ENCODE data around the gene GTF2I.
"Not testable (repeated sequence)": the region's sequence is repeated elsewhere in the genome, so short reads cannot be mapped to it uniquely, and the experiment has no call there.

GTF2I gene

DNA sequence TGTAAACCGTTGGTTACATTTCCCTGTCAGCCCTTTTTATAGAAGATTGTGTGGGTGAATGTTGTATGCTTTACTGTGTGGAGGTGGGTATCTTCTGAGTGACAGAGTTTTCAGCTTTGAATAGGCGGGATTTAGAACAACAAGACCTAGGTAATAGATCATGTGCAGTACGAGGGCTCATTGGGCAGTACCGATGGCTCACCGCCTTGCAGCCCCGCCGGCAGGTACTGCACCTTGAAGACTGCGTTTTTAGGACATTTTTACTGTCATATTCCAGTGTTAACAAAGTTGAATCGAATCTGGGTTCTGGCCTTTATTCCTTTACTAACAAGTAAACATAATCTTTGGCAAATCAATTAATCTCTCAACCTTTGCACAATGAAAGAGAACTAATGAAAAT, 60.4 kb downstream of the GTF2I start:
- DNase-seq (ENCODE audit: low read depth) = no peak

DNA sequence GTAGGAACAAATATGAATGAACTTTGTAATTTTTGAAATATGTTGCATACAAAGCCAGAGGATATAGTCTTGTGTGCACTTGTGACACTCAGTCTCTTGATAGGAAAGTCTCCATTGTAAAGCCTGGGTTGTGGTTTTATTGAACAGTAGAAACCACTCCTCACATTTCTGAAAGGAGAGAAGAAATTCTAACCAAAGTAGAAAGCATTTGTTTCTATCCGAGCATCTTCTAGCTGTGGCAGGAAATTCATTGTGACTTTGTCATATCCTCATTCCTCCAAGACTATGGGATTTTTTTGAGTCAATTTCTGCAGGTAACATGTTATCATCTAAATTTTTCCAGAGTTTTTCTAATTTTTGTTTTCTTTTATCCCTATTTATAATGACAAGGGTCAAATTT, 60.8 kb downstream of the GTF2I start:
- DNase-seq (ENCODE audit: low read depth) = no peak

GRCh38 chr7:74722153-74722552, 64.6 kb downstream of the GTF2I start:
- DNase-seq (ENCODE audit: low read depth) = no peak

- DNase-seq (ENCODE audit: low read depth) = no peak
Measured at GRCh38 chr7:74725840-74726239, 68.3 kb downstream of the GTF2I start.

DNA sequence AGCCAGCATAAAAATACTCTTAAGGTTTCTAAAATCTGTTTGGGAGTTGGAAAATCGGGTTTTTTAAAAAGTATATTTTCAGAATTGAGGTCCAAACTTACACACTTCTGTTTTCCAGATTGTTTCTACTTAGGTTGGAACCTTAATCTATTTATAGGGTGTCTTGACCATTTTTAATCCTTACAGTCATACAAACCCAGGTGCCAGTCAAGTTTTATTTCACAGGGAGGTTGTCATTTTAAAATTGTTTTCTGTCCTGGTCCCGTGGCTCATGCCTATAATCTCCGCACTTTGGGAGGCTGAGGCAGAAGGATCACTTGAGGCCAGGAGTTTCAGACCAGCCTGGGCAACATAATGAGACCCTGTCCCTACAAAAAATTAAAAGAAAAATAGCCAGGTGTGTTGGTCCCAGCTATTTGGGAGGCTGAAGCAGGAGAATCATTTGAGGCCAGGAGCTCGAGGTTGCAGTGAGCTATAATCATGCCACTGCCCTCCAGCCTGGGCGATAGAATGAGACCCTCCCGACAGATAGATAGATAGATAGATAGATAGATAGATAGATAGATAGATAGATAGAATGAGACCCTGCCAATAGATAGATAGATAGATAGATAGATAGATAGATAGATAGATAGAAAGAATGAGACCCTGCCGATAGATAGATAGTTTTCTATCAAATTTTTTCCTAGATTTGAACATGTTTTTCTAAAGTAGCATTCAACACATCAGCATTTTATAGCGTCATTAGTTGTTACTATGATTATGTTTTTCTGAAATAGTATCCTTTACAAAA, 69.0 kb downstream of the GTF2I start:
- no peak for DNase-seq (ENCODE audit: low read depth)

- not testable (repeated sequence) for DNase-seq (ENCODE audit: low read depth)
Measured at GRCh38 chr7:74728686-74729085, 71.2 kb downstream of the GTF2I start.

DNA sequence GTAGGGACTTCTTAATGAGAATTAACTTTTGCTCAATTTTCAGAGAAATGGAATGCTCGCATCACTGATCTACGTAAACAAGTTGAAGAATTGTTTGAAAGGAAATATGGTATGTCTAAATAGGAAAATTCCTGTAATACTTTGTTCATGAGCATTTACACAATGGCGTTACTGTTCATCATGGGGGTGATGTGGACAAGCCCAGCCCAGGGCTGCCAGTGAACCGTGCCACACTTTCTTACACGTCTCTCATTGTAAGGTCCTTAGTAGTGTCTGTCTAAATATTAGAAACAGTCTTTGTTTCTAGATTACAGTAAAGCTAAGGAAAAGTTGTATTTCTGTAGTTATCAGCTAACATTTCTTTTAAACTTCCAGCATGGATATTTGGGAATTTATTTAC, 72.7 kb downstream of the GTF2I start:
- not testable (repeated sequence) for DNase-seq (ENCODE audit: low read depth)

GRCh38 chr7:74739974-74740703, 82.6 kb downstream of the GTF2I start:
- not testable (repeated sequence) for DNase-seq (ENCODE audit: low read depth)

- not testable (repeated sequence) for DNase-seq (ENCODE audit: low read depth)
Measured at GRCh38 chr7:74743936-74744557, 86.5 kb downstream of the GTF2I start.

DNA sequence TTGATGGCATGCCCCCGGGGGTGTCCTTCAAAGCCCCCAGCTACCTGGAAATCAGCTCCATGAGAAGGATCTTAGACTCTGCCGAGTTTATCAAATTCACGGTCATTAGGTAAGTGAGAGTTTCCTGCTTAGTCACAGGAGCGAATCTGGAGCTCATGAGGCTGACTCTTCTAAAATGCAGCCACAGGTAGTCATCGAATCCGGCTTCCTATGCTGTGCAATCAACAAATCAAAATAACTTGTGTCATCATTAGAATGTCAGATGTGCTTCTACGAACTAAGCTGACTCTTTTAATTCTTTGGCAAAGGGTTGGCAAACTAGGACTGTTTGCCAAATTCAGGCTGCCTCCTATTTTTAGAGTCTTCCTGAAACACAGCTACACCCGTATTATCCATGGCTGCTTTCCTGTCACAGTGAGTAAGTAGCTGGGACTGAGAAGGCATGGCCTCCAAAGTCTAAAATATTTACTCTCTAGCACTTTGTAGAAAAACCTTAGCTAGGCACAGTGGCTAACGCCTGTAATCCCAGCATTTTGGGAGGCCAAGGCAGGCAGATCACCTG, 96.5 kb downstream of the GTF2I start:
- not testable (repeated sequence) for DNase-seq (ENCODE audit: low read depth)

DNA sequence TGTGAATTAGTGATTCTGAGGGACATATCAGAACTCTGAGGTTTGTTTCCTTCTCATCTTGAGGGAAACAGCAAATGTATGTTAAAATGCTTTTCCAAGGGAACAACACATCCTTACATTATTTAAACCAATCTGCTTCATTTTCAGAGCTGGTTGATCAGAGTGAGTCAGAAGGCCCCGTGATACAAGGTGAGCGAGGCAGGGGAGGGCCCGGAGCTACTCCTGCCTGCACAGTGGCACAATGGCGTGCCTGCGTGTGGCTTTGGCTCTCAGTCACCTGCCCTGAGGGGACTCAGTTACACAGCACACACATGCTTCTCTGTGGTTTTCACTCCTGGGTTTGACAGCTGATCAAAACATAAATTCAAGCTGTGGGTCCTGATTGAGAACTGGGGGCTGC, 99.2 kb downstream of the GTF2I start:
- not testable (repeated sequence) for DNase-seq (ENCODE audit: low read depth)

DNA sequence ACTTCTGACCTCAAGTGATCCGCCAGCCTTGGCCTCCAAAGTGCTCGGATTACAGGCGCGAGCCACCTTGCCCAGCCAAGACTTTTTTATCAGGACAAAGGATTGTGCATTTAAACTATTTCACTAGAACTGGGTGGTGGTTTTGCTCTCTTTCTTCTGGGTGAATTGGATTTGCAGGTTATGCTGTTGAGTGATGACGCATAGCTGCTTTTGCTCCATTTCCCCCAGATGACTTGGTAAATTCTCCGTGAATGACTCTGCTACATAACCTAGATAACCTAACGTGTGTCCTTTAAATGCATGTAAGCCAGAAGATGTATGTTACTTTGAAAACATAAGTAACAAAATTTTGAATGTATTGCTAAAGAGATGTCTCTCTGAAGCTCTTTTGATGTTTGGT, 100.8 kb downstream of the GTF2I start:
- DNase-seq (ENCODE audit: low read depth) = not testable (repeated sequence)

DNA sequence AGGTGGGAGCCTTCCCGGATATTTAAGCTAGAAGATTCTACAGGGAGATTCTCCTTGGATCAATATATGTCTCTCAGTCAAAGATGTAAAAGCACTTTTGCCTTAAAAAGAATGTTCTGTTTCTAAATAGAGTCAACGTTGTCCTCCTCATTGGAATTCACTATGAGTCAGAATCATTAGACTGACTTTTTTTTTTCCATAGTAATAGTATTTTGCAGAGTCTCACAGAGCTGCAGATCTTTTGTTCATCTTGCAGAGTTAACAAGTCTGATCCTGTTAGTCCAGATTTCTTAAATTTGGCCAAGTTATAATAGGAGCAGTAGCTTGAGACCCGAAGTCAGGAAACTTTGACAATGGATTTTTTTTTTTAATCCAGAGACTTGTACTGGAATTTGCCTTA, 101.5 kb downstream of the GTF2I start:
- DNase-seq (ENCODE audit: low read depth) = not testable (repeated sequence)

GRCh38 chr7:74765205-74765918, 107.8 kb downstream of the GTF2I start:
- DNase-seq (ENCODE audit: low read depth) = not testable (repeated sequence)

GRCh38 chr7:74766509-74766908, 109.0 kb downstream of the GTF2I start:
- not testable (repeated sequence) for DNase-seq (ENCODE audit: low read depth)

- not testable (repeated sequence) for DNase-seq (ENCODE audit: low read depth)
Measured at GRCh38 chr7:74766991-74767390, 109.5 kb downstream of the GTF2I start.

DNA sequence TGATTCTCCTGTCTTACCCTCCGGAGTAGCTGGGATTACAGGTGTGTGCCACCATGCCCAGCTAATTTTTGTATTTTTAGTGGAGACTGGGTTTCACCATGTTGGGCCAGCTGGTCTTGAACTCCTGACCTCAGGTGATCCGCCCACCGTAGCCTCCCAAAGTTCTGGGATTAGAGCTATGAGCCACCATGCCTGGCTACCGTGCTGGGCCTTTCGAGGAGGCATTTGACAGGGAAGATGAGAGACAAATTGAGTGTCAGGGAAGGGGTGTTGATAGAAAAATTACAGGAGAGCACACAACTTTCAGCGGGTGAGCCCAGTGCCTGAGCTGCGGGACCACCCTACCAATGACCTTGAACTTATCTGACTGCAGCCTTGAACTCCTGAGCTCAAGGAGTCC, 112.5 kb downstream of the GTF2I start:
- not testable (repeated sequence) for DNase-seq (ENCODE audit: low read depth)

DNA sequence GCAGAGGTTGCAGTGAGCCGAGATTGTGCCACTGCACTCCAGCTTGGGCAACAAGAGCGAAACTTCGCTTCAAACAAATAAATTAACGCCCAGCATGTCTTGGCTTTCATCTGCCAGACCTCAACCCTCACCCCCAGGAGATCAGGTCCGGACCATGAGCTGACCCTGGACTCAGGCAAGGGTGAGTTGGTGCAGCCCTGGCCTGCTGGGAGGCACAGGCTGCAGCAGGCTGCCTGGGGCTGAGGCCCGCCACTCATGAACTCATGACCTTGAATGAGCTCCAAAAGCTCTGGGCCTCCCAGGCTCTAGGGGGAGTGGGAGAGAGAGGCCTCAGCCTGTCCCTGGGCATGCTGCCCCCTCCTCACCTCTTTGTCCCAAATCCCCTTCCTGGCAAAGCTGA, 114.6 kb downstream of the GTF2I start:
- DNase-seq (ENCODE audit: low read depth) = not testable (repeated sequence)

DNA sequence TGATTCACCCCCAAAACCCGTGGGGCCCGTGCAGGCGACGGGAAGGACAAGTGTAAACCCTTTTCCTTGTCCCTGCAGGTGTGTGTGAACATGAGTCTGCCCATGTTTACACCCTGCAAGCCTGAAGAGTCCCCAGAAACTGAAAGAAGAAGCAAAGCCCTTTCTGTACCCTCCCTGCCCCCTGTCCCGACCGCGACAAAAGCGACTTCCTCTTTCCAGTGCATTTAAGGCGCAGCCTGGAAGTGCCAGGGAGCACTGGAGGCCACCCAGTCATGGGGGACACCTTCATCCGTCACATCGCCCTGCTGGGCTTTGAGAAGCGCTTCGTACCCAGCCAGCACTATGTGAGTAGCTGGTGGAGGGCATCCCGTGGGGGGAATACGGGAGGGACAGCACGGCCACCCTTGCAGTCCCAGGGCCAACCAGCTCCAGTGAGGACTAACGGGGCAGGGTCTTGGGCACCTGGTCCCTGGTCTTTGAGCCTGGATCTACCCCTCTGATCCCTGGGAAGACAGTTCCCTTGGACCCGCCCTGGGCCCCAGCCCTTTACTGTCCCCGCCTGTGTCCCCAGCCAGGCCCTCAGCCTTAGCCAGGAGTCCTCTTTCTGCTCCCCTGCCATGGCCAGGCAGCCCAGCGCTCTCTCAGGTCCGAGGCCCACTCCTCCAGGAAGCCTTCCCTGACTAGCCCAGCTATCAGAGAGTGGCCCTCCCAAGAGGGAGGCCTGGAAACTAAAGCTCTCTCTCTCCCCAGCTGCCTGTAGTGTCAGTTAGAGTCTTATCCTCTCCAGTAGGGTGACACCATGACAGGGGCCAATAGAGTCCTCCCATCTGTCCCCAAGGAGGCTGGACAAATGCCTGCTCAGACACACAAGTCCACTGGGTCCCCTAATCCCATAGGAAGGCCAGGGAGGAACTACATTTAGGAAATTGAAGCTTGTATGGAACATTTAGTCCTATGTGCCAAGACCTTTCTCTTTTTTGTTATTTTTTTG, 116.5 kb downstream of the GTF2I start, which contains the start of gene NCF1:
NCF1 (plus strand) TSS at position 252 of the 991 bp plus-strand sequence; CDS start at position 273, 21 bp downstream.
- DNase-seq (ENCODE audit: low read depth) = not testable (repeated sequence)

DNA sequence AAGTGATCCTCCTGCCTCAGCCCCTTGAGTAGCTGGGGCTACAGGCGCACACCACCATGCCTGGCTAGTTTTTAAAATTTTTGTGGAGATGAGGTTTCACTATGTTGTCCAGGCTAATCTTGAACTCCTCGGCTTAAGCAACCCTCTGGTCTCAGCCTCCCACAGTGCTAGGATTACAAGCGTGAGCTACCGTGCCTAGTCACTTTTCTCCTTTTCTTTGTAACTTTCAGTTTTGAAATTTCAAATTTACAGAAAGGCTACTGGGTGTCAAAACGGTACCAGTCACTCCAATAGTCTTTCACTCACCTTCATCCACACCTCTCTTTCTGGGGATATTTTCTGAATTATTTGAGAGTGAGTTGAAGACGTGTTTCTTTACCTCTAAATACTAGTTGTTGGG, 117.6 kb downstream of the GTF2I start:
- not testable (repeated sequence) for DNase-seq (ENCODE audit: low read depth)
